Endothelial cell of umbilical vein (primary cell): ENCODE results near the gene INPP5A. TPM values are rescaled to one million over a fixed set of nuclear protein-coding genes. Genes with fewer than 3 reads are reported as not detected.

Source experiments
- BruUV-seq: library from RNA; stranded (reverse); fragments of 400-500 nt; replicated peaks from 2 replicates; lab custom pipeline; 2021; lab: Mats Ljungman, UMichigan
- CTCF ChIA-PET: fragments of 300-600, 350-600 bp; sonication (Branson Sonifier 250); formaldehyde crosslinking; loops from one replicate; lab custom pipeline; 2021; ENCODE audit warnings: antibody characterized with exemption, inconsistent platforms; lab: Charles Lee
- POLR2A ChIA-PET: fragments of 300-600, 350-600 bp; sonication (Branson Sonifier 250); formaldehyde crosslinking; loops from one replicate; lab custom pipeline; 2021; ENCODE audit warnings: antibody characterized with exemption, inconsistent platforms; lab: Charles Lee
- DNase-seq: peaks from one replicate; pipeline ENCODE4 v3.0.0-alpha.2; 2011; ENCODE audit warnings: low read depth, low spot score
- FAIRE-seq: peaks from 2 replicates; lab custom pipeline; 2011; peaks lifted over from hg19 to GRCh38; lab: Jason Lieb, UNC
- H2AFZ ChIP-seq: 2 replicates; pipeline ENCODE4 v1.6.0; 2012; ENCODE audit warnings: low read depth, low read length, control low read depth, inconsistent platforms
- H3K27ac ChIP-seq: 2 replicates; pipeline ENCODE4 v1.5.1; 2011; ENCODE audit warnings: low read depth, mild to moderate bottlenecking, control low read depth, low read length, moderate library complexity; ENCODE audit not compliant: insufficient read depth
- H3K27me3 ChIP-seq, 2 experiments: 2 replicates each; pipeline versions ENCODE4 v1.6.0 to v1.6.1; 2011; ENCODE audit warnings: low read length in 2 of 2, mixed read lengths in 1 of 2; ENCODE audit not compliant: control insufficient read depth in 2 of 2, insufficient read depth in 2 of 2
- H3K36me3 ChIP-seq, 2 experiments: 2 replicates in 1 of 2; 3 replicates in 1 of 2; pipeline ENCODE4 v1.5.1; 2011; ENCODE audit warnings: low read length in 2 of 2, mild to moderate bottlenecking in 1 of 2, moderate library complexity in 1 of 2; ENCODE audit not compliant: control insufficient read depth in 2 of 2, insufficient read depth in 2 of 2; ENCODE audit errors: extremely low read depth in 1 of 2
- H3K4me1 ChIP-seq: 3 replicates; pipeline ENCODE4 v1.5.1; 2011; ENCODE audit warnings: mild to moderate bottlenecking, low read length; ENCODE audit not compliant: control insufficient read depth, insufficient read depth; ENCODE audit errors: extremely low read depth
- H3K4me2 ChIP-seq: 2 replicates; pipeline ENCODE4 v1.6.1; 2011; ENCODE audit warnings: low read length, control low read depth, mixed read lengths; ENCODE audit not compliant: insufficient read depth
- H3K4me3 ChIP-seq, 3 experiments: fragments of 200-600 bp in 1 of 3; sonication (generic), shearing (Covaris generic) in 1 of 3; replicated peaks in 1 of 3; 2 replicates each; pipeline ENCODE4 v1.5.1; 2011 to 2016; ENCODE audit warnings: control low read depth in 3 of 3, low read length in 3 of 3, mild to moderate bottlenecking in 2 of 3, inconsistent platforms in 1 of 3, low read depth in 1 of 3, moderate library complexity in 1 of 3; ENCODE audit not compliant: insufficient read depth in 1 of 3
- H3K79me2 ChIP-seq: 2 replicates; pipeline ENCODE4 v1.6.0; 2012; ENCODE audit warnings: low read length, inconsistent platforms; ENCODE audit not compliant: control insufficient read depth, insufficient read depth
- H3K9ac ChIP-seq: replicated peaks from 2 replicates; pipeline ENCODE3; 2011; ENCODE audit warnings: low read length, control low read depth; ENCODE audit not compliant: insufficient read depth; ENCODE audit errors: extremely low read depth
- H3K9me1 ChIP-seq: replicated peaks from 3 replicates; pipeline ENCODE4 v1.6.0; 2011; ENCODE audit warnings: mild to moderate bottlenecking, low read length; ENCODE audit not compliant: control insufficient read depth, insufficient read depth; ENCODE audit errors: extremely low read depth
- H3K9me3 ChIP-seq: replicated peaks from 2 replicates; pipeline ENCODE4 v1.5.1; 2012; ENCODE audit warnings: low read length, inconsistent platforms; ENCODE audit not compliant: control insufficient read depth, insufficient read depth
- H4K20me1 ChIP-seq: replicated peaks from 2 replicates; pipeline ENCODE3; 2011; ENCODE audit warnings: mild to moderate bottlenecking, low read length; ENCODE audit not compliant: control insufficient read depth, insufficient read depth; ENCODE audit errors: extremely low read depth
- EZH2 ChIP-seq: IDR thresholded peaks from 2 replicates; pipeline ENCODE4 v1.6.1; 2012; ENCODE audit warnings: borderline replicate concordance, low read depth, mild to moderate bottlenecking, moderate library complexity, low read length, inconsistent platforms; ENCODE audit not compliant: severe bottlenecking
- FOS ChIP-seq: IDR thresholded peaks from 2 replicates; pipeline ENCODE4 v1.6.1; 2011; ENCODE audit warnings: mild to moderate bottlenecking, low read length, moderate library complexity, borderline replicate concordance; ENCODE audit not compliant: insufficient read depth
- GATA2 ChIP-seq: IDR thresholded peaks from 2 replicates; pipeline ENCODE4 v1.7.0; 2011; ENCODE audit warnings: low read depth, mild to moderate bottlenecking, moderate library complexity, mixed read lengths, low read length; ENCODE audit not compliant: insufficient read length, insufficient read depth
- JUN ChIP-seq: IDR thresholded peaks from 2 replicates; pipeline ENCODE4 v1.6.1; 2011; ENCODE audit warnings: borderline replicate concordance, low read depth; ENCODE audit not compliant: insufficient read length, insufficient read depth
- MYC ChIP-seq: IDR thresholded peaks from one replicate; pipeline ENCODE4 v1.6.1; 2011; ENCODE audit warnings: mild to moderate bottlenecking, low read depth, low read length
- POLR2A ChIP-seq: IDR thresholded peaks from 2 replicates; pipeline ENCODE4 v1.6.1; 2012; ENCODE audit warnings: low read depth, mild to moderate bottlenecking, control low read depth, low read length
- POLR2AphosphoS5 ChIP-seq: IDR thresholded peaks from 2 replicates; pipeline ENCODE4 v1.6.1; 2012; ENCODE audit warnings: low read depth, mild to moderate bottlenecking, control low read depth, low read length, moderate library complexity; ENCODE audit not compliant: insufficient read depth
- dilution Hi-C: fragments of 300-500 bp; cut with MboI; formaldehyde crosslinking; loops from one replicate; pipeline ENCODE4 v1.15.0; 2019; ENCODE audit warnings: low sequenced_read_pairs; ENCODE audit not compliant: extremely low pct_ligation_motif_present
- intact Hi-C: fragments of 100-400 bp; cut with micrococcal nuclease; formaldehyde crosslinking; loops from one replicate; pipeline ENCODE4 v1.10.0; 2022
- polyA plus RNA-seq, 4 experiments: library from polyadenylated mRNA; depleted of rRNA in 3 of 4; stranded (reverse) in 3 of 4; unstranded in 1 of 4; fragments of >200 nt; gene quantifications; 2 replicates each; pipeline versions ENCODE4 v1.2.1 to v1.2.3, GENCODE V29; 2011 to 2012; ENCODE audit warnings: missing spikeins in 1 of 4
- total RNA-seq: library from RNA; stranded (reverse); gene quantifications from 2 replicates; pipeline ENCODE4 v1.2.3, GENCODE V29; 2021
- TF ChIP-seq, protein P1 (sequence below): IDR thresholded peaks from 2 replicates; pipeline ENCODE4 v1.6.1; 2011; ENCODE audit not compliant: insufficient read depth, insufficient read length
- TF ChIP-seq, protein P2 (sequence below), 2 donors: IDR thresholded peaks; 1 replicate in 1 of 2; 2 replicates in 1 of 2; pipeline ENCODE4 v1.5.1; 2011; ENCODE audit warnings: low read length in 2 of 2, mild to moderate bottlenecking in 2 of 2, moderate library complexity in 2 of 2, control low read depth in 1 of 2, inconsistent platforms in 1 of 2, low read depth in 1 of 2; ENCODE audit not compliant: insufficient read depth in 1 of 2; ENCODE audit errors: extremely low read depth in 1 of 2

Gene INPP5A
- total and polyA plus RNA-seq, 2 donors (not counting 3 experiments of a cell fraction or from before 2014, with no cell fraction given), result 22.9 to 33.2 TPM

DNA sequence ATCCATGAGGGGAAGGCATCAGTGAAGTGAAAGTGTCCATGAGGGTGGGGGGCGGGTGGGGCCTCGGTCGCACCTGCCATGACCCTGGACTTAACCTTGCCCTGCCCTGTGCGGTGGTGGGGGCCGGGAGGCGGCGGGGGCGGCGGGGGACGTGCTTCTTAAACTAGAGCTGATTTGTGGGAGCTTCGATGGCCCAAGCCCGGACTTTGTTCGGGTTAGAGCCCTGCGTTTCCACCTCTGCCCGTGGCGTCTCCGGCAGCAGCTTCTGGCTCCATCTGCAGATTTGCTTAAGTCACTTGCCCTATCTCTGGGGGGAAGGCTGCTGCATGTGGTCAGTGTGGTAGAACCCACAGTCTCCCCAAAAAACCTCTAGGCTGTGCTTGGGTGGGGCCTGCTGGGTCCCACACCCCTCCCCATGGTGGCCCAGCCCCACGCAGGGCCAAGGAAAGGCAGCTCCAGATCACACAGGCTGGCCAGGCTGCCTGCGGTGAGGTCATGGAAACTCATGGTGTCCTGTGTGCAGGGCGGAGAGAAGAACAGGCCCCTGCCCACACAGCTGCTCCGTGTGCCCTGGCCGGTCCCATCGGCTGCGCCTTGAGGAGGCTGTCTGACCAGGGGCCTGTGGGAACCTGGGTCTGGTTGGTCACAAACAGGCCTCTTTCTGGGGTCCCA is 93.2 kb downstream of the INPP5A start:
- Histone ChIP-seq H3K36me3 (no peaks in the 10 kb centered on the region), H2AFZ (no peak overlapping the region), H3K9me1 (no peaks in the 10 kb centered on the region), H3K27me3 (no peaks in the 10 kb centered on the region), H4K20me1 (no peaks in the 10 kb centered on the region), H3K79me2 (no peaks in the 10 kb centered on the region), H3K9ac (no peak overlapping the region), H3K4me1 (peaks cover 12% of the 10 kb centered on the region), H3K4me3 (no peak overlapping the region), H3K27ac (no peak overlapping the region), H3K4me2 (no peak overlapping the region), H3K9me3 (no peaks in the 10 kb centered on the region)
- CTCF ChIA-PET, result no interaction called here
- TF ChIP-seq POLR2A, result no peak
- TF ChIP-seq EZH2, result no peak
- TF ChIP-seq POLR2AphosphoS5, result no peak
- TF ChIP-seq FOS, result no peak
- TF ChIP-seq, protein P1, sequence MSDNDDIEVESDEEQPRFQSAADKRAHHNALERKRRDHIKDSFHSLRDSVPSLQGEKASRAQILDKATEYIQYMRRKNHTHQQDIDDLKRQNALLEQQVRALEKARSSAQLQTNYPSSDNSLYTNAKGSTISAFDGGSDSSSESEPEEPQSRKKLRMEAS, result no peak
- TF ChIP-seq GATA2, result no peak
- no peak for TF ChIP-seq MYC
- TF ChIP-seq JUN, result no peak
- TF ChIP-seq, protein P2, sequence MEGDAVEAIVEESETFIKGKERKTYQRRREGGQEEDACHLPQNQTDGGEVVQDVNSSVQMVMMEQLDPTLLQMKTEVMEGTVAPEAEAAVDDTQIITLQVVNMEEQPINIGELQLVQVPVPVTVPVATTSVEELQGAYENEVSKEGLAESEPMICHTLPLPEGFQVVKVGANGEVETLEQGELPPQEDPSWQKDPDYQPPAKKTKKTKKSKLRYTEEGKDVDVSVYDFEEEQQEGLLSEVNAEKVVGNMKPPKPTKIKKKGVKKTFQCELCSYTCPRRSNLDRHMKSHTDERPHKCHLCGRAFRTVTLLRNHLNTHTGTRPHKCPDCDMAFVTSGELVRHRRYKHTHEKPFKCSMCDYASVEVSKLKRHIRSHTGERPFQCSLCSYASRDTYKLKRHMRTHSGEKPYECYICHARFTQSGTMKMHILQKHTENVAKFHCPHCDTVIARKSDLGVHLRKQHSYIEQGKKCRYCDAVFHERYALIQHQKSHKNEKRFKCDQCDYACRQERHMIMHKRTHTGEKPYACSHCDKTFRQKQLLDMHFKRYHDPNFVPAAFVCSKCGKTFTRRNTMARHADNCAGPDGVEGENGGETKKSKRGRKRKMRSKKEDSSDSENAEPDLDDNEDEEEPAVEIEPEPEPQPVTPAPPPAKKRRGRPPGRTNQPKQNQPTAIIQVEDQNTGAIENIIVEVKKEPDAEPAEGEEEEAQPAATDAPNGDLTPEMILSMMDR (IDR thresholded peaks at IDR 0.05; ENCODE audit: extremely low read depth in 1 of 2, insufficient read depth in 1 of 2, low read depth in 1 of 2, low read length in 2 of 2), result no peak
- DNase-seq (no peak), FAIRE-seq (no peak)
- intact Hi-C loops, result no loop called here
- dilution Hi-C loops, result no loop called here
- POLR2A ChIA-PET, result no interaction called here
- no TSS peak for BruUV-seq
